DMS153 treated with DMSO at 0.1 percent for 48 hours (cell line): ENCODE data around the gene ZDHHC4.
"Not testable (repeated sequence)": the region's sequence is repeated elsewhere in the genome, so short reads cannot be mapped to it uniquely, and the experiment has no call there.

Source experiments
- DNase-seq: peaks from one replicate; lab custom pipeline; 2025; ENCODE audit not compliant: unreplicated experiment; lab: John Stamatoyannopoulos, UW

ZDHHC4 gene

GRCh38 chr7:6634021-6634420 lies 56.8 kb downstream of the ZDHHC4 start:
- DNase-seq: no peak

GRCh38 chr7:6634971-6635370 lies 57.7 kb downstream of the ZDHHC4 start:
- not testable (repeated sequence) for DNase-seq

GRCh38 chr7:6636741-6637543 lies 59.7 kb downstream of the ZDHHC4 start, which contains the start of gene ZNF316:
TSS of gene ZNF316 (plus strand) at chr7:6637318. CDS start at chr7:6642410, 5,092 bp downstream.
- DNase-seq: no peak

GRCh38 chr7:6637544-6638229 lies 60.4 kb downstream of the ZDHHC4 start:
- DNase-seq: no peak
